Astrocyte of the cerebellum (primary cell): Measurements from ENCODE around the gene ZNF473.

Experiments
- DNase-seq: peaks from one replicate; pipeline ENCODE4 v3.0.0-alpha.2; 2011; ENCODE audit warnings: low read depth
- H3K4me3 ChIP-seq: 2 replicates; pipeline ENCODE4 v1.5.1; 2011; ENCODE audit warnings: mild to moderate bottlenecking, low read depth, low read length, moderate library complexity
- in situ Hi-C: cut with HindIII; loops from 2 replicates; pipeline ENCODE4 v1.10.0; 2017; ENCODE audit warnings: low sequenced_read_pairs
- TF ChIP-seq, protein P1 (sequence below): IDR thresholded peaks from 2 replicates; pipeline ENCODE4 v1.5.1; 2012; ENCODE audit warnings: low read length, low read depth, moderate library complexity, mild to moderate bottlenecking; ENCODE audit errors: missing control alignments

Gene ZNF473

DNA sequence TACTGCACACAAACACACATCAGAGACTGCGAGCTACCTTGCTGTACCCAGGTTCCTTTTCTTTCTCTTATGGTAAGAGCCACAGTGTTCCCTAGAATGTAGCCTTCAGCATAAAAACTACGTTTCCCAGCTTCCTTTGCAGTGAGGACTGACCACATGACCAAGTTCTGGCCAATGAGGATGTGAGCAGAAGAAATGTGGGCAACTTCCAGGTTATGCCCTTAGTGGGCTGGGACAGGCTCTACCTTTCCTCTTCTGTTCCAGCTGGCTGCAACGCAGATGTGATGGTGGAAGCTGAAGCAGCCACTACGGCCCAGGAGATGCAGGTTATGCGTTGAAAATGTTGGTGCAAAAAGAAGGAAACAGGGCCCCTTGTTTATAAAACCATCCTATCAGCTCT lies 28.1 kb upstream of the ZNF473 start:
- in situ Hi-C loops = no loop called here
- TF ChIP-seq, protein P1, sequence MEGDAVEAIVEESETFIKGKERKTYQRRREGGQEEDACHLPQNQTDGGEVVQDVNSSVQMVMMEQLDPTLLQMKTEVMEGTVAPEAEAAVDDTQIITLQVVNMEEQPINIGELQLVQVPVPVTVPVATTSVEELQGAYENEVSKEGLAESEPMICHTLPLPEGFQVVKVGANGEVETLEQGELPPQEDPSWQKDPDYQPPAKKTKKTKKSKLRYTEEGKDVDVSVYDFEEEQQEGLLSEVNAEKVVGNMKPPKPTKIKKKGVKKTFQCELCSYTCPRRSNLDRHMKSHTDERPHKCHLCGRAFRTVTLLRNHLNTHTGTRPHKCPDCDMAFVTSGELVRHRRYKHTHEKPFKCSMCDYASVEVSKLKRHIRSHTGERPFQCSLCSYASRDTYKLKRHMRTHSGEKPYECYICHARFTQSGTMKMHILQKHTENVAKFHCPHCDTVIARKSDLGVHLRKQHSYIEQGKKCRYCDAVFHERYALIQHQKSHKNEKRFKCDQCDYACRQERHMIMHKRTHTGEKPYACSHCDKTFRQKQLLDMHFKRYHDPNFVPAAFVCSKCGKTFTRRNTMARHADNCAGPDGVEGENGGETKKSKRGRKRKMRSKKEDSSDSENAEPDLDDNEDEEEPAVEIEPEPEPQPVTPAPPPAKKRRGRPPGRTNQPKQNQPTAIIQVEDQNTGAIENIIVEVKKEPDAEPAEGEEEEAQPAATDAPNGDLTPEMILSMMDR = no peak
- DNase-seq = no peak
- H3K4me3 ChIP-seq = no peak overlapping the region

- no peak for DNase-seq
- TF ChIP-seq, protein P1 = no peak
- no peak overlapping the region for H3K4me3 ChIP-seq
- in situ Hi-C loops = no loop called here
Observed at GRCh38 chr19:49999371-50000010, 26.3 kb upstream of the ZNF473 start.

GRCh38 chr19:50000038-50000840 lies 25.6 kb upstream of the ZNF473 start:
- in situ Hi-C loops = no loop called here
- TF ChIP-seq, protein P1 = no peak
- H3K4me3 ChIP-seq = no peak overlapping the region
- no peak for DNase-seq

GRCh38 chr19:50000841-50001557 lies 24.8 kb upstream of the ZNF473 start:
- TF ChIP-seq, protein P1 = no peak
- in situ Hi-C loops = no loop called here
- H3K4me3 ChIP-seq = no peak overlapping the region
- DNase-seq = no peak

DNA sequence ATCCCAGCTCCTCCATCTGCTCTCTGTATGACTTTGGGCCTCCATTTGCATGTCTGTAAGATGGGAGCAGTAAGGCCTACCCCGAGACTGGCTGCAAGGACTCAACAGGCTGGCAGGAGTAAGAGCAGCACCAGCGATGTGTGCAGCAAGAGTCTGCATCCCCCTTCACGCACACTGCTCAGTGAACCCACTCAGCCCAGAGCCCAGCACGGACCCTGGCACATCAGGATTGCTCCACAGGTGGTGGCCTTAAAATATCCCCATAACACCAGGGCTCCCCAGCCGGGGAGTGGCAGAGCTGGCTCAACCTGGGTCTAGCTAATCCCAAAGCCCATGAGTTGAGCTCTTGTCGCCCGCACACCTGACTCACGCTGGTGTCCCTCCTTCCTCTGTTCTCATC lies 24.0 kb upstream of the ZNF473 start:
- no peak overlapping the region for H3K4me3 ChIP-seq
- no peak for DNase-seq
- TF ChIP-seq, protein P1 = no peak
- in situ Hi-C loops = no loop called here

- H3K4me3 ChIP-seq = no peak overlapping the region
- in situ Hi-C loops = no loop called here
- no peak for DNase-seq
- TF ChIP-seq, protein P1 = no peak
Observed at GRCh38 chr19:50002386-50002960, 23.3 kb upstream of the ZNF473 start.
